Natural killer cell (primary cell): ENCODE results near the gene ITIH3. TPM values are rescaled to one million over a fixed set of nuclear protein-coding genes. Genes with fewer than 3 reads are reported as not detected.

Experiments used
- ATAC-seq, 3 donors: fragments of 150-1000 bp in 2 of 3; fragments of 200-7000 bp in 1 of 3; cut with Tn5 transposase; 1 replicate in 1 of 3; 2 replicates in 2 of 3; pipeline ENCODE4 v1.10.0; 2021; ENCODE audit warnings: mild to moderate bottlenecking in 2 of 3, moderate library complexity in 2 of 3
- DNase-seq, 2 donors: peaks; one replicate each; pipeline versions ENCODE4 v3.0.0 to v3.0.0-alpha.2; 2013 to 2021; ENCODE audit warnings: mixed read lengths in 1 of 2
- H3K27ac ChIP-seq: one replicate; pipeline ENCODE4 v1.5.1; 2013; ENCODE audit warnings: mild to moderate bottlenecking, low read length
- H3K27me3 ChIP-seq: one replicate; pipeline ENCODE4 v1.6.1; 2013; ENCODE audit warnings: low read length; ENCODE audit not compliant: control insufficient read depth, insufficient read depth
- H3K36me3 ChIP-seq: one replicate; pipeline ENCODE4 v1.6.1; 2013; ENCODE audit warnings: low read length; ENCODE audit not compliant: control insufficient read depth, insufficient read depth
- H3K4me1 ChIP-seq: one replicate; pipeline ENCODE4 v1.6.1; 2013; ENCODE audit warnings: low read length; ENCODE audit not compliant: control insufficient read depth, insufficient read depth
- H3K4me3 ChIP-seq: one replicate; pipeline ENCODE4 v1.5.1; 2013; ENCODE audit warnings: low read length
- H3K9me3 ChIP-seq: one replicate; pipeline ENCODE4 v1.6.1; 2013; ENCODE audit warnings: low read length; ENCODE audit not compliant: control insufficient read depth, insufficient read depth
- H3K27ac Mint-ChIP-seq, 2 donors: one replicate each; pipeline ENCODE4 v1.8.0; 2022; ENCODE audit warnings: mild to moderate bottlenecking in 2 of 2, mixed read lengths in 2 of 2, moderate library complexity in 1 of 2
- H3K27me3 Mint-ChIP-seq, 2 donors: one replicate each; pipeline ENCODE4 v1.8.0; 2022; ENCODE audit warnings: low read depth in 2 of 2, mixed read lengths in 2 of 2
- H3K36me3 Mint-ChIP-seq: one replicate; pipeline ENCODE4 v1.8.0; 2022; ENCODE audit warnings: mixed read lengths
- H3K4me1 Mint-ChIP-seq, 2 donors: one replicate each; pipeline ENCODE4 v1.8.0; 2022; ENCODE audit warnings: mixed read lengths in 2 of 2
- H3K4me3 Mint-ChIP-seq: one replicate; pipeline ENCODE4 v1.8.0; 2022; ENCODE audit warnings: mild to moderate bottlenecking, moderate library complexity, mixed read lengths
- H3K9me3 Mint-ChIP-seq, 2 donors: one replicate each; pipeline ENCODE4 v1.8.0; 2022; ENCODE audit warnings: mixed read lengths in 2 of 2
- CTCF ChIP-seq: fragments of 200-600 bp; IDR thresholded peaks from one replicate; pipeline ENCODE4 v1.8.0; 2022; ENCODE audit warnings: antibody characterized with exemption
- WGBS: methylation state at CpG from one replicate; pipeline ENCODE4 v1.1.7; 2013; ENCODE audit warnings: missing lambda C conversion rate; ENCODE audit not compliant: insufficient coverage; 5-methylcytosine and 5-hydroxymethylcytosine counted together
- intact Hi-C: fragments of 100-400 bp; cut with micrococcal nuclease; formaldehyde crosslinking; loops from one replicate; pipeline ENCODE4 v1.14.2; 2022
- total RNA-seq, 4 donors: library from RNA; stranded (reverse); fragments of 120-200 nt in 1 of 4; gene quantifications; one replicate each; pipeline versions ENCODE4 v1.2.3 to v1.2.4, GENCODE V29; 2013 to 2022

Gene ITIH3
- total RNA-seq, 3 donors from 2014 or later (not counting 1 experiment from before 2014, with no cell fraction given): not detected

DNA sequence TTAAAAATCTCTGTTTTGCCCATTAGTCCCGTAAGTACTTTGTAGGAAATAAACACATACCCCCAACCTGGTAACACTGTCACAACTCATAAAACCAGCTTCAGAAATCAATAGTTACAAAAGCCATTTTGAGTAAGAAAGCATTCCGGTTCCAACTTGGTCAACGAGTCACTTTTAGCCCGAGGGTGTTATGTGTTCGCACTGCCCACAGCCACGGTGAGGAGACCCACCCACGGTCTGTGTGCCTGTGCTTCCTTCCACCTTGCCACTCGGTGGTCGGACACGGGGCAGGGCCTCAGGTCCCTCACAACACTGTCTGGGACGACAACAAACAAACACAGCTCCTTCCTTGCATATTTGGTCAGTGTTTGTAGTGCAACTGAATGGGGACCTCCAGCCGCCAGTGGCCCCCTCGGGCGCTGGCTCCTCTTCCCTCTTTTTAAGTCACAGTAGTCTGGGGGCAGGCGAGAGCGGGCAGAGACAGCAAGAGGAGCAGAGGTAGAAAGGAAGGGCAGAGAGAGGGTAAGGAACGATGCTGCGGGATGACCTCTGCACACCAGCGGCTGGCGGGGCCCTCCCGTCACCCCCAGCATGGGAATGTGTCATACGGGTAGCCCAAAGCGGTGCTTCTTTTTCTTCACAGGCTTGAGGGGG lies 45.4 kb downstream of the ITIH3 start:
- ATAC-seq (peak in 2 of 3 donors; percentile 22 to 43), DNase-seq (no peak)
- intact Hi-C loops: loop anchor here (10.0 kb wide), 1 partner anchor 95 kb away; no protein-coding TSS in a partner anchor
- H3K36me3 Mint-ChIP-seq: no peaks in the 10 kb centered on the region
- no peak for TF ChIP-seq CTCF
- no peak overlapping the region for H3K4me3 ChIP-seq
- H3K4me3 Mint-ChIP-seq: peak overlapping the region; percentile 80
- H3K9me3 Mint-ChIP-seq: no peaks in the 10 kb centered on the region
- no peaks in the 10 kb centered on the region for H3K27me3 ChIP-seq
- H3K4me1 ChIP-seq: peaks cover 66% of the 10 kb centered on the region
- no peaks in the 10 kb centered on the region for H3K9me3 ChIP-seq
- no peaks in the 10 kb centered on the region for H3K27me3 Mint-ChIP-seq
- H3K27ac ChIP-seq: peak overlapping the region; percentile 73
- H3K4me1 Mint-ChIP-seq: peaks cover 51 to 78% of the 10 kb centered on the region in 2 donors
- H3K27ac Mint-ChIP-seq: peak overlapping the region; percentile 63 to 83
- peaks cover 19% of the 10 kb centered on the region for H3K36me3 ChIP-seq
- WGBS: 64% methylated on average over 23 of the region's 23 CpGs

DNA sequence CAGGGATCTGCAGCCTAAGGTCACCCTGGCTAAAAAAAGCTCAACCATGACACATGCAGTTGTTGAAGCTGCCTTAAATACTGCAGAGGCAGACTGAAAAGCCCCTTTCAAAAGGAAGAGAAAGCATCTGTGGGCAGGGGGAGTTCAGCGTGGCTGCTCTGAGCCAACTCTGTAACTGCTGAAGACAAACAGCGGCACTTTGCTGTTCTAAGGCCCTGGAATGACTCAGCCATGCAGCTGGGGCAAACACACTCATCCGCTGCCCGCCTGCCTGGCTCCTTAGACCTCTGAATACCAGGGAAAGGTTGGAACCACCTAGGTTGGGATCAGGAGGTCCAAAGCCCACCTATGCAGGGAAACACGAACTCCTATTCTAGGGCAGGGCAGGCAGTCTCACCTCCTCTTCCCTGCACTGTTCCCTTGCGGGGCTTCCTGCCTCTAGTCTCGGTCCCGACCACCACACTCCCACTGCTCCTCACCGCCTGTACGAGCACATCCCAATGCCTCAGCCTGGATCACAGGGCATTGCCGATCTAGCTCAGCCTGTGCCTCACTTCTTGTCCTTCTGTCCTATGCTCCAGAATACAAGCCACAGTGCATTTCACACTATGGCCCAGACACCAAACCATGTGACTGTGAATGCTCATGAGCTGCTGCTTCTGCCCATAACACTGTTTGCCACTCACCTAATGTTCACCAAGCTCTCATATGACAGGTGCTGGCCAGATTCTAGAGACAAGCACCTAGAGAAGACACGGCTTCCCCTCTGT lies 46.8 kb downstream of the ITIH3 start:
- WGBS: 83% methylated on average over 12 of the region's 12 CpGs
- no peaks in the 10 kb centered on the region for H3K9me3 ChIP-seq
- Mint-ChIP-seq H3K4me3 (peak overlapping the region; percentile 10), H3K36me3 (no peaks in the 10 kb centered on the region), H3K9me3 (no peaks in the 10 kb centered on the region), H3K4me1 (peaks cover 50 to 65% of the 10 kb centered on the region in 2 donors), H3K27me3 (no peaks in the 10 kb centered on the region), H3K27ac (peak overlapping the region in 1 of 2 donors; percentile 66)
- H3K27ac ChIP-seq: peak overlapping the region; percentile 73
- no peaks in the 10 kb centered on the region for H3K27me3 ChIP-seq
- no peak overlapping the region for H3K4me3 ChIP-seq
- ATAC-seq: no peak
- no peak for DNase-seq
- no peak for TF ChIP-seq CTCF
- H3K36me3 ChIP-seq: peaks cover 15% of the 10 kb centered on the region
- peaks cover 58% of the 10 kb centered on the region for H3K4me1 ChIP-seq
- intact Hi-C loops: loop anchor here (10.0 kb wide), 1 partner anchor 93 kb away; no protein-coding TSS in a partner anchor

DNA sequence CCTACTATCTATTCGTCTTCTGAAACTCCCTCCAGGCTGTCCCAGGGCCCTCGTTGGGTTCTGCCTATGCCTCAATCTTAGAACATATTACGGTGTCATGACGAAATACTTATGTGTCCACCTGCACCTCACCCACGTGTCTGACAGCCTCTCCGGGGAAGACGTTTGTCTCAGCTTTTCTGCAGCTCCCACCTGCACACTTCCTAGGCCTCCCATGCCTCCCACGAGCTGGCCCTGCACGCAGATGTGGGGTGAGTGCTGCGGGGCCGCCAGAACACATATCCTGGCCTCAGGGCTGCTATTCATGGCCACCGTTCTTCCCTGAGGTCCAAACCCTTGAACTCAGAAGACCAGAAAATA lies 47.4 kb downstream of the ITIH3 start:
- intact Hi-C loops: loop anchor here (10.0 kb wide), 1 partner anchor 93 kb away; no protein-coding TSS in a partner anchor
- H3K4me1 Mint-ChIP-seq: peaks cover 44 to 59% of the 10 kb centered on the region in 2 donors
- no peak for ATAC-seq

More for the DNA sequence above, 47.4 kb downstream of the ITIH3 start:
- Histone ChIP-seq H3K27ac (peak overlapping the region; percentile 73), H3K9me3 (no peaks in the 10 kb centered on the region), H3K4me1 (peaks cover 53% of the 10 kb centered on the region), H3K27me3 (no peaks in the 10 kb centered on the region), H3K4me3 (no peak overlapping the region), H3K36me3 (peaks cover 15% of the 10 kb centered on the region)
- Mint-ChIP-seq H3K27ac (peak overlapping the region in 1 of 2 donors; percentile 66), H3K4me3 (peak overlapping the region; percentile 38), H3K9me3 (no peaks in the 10 kb centered on the region), H3K27me3 (no peaks in the 10 kb centered on the region), H3K36me3 (no peaks in the 10 kb centered on the region)
- 79% methylated on average over 12 of the region's 12 CpGs for WGBS
- DNase-seq: no peak
- no peak for TF ChIP-seq CTCF
